ENCODE data around the gene ACLY. TPM values are rescaled to one million over a fixed set of nuclear protein-coding genes. Genes with fewer than 3 reads are reported as not detected.

Gene ACLY
- total RNA-seq, 2 donors from 2014 or later = 135 to 145 TPM

DNA sequence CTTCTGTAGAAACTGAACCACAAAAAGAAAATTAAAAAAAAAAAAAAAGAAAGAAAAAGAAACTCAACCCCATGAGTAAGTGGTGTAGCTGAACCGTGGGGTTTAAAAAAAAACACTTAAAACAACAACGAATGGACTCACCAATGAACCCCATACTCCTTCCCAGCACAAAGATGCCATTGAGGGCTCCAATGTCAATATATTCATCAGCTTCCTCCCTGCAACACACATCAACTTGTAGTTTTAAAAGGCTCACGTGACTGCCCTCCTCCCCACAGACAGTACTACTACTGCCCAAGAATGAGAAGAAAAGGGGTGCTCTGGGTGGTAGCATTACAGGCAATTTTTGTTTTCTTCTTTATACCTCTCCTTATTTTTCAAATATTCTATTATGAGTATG, 50.2 kb downstream of the ACLY start:
- intact Hi-C loops (cut with DNase I) = no loop called here
- peaks cover 14% of the 10 kb centered on the region for H3K36me3 ChIP-seq
- H3K4me1 ChIP-seq = peaks cover 4% of the 10 kb centered on the region
- TF ChIP-seq, protein P1, sequence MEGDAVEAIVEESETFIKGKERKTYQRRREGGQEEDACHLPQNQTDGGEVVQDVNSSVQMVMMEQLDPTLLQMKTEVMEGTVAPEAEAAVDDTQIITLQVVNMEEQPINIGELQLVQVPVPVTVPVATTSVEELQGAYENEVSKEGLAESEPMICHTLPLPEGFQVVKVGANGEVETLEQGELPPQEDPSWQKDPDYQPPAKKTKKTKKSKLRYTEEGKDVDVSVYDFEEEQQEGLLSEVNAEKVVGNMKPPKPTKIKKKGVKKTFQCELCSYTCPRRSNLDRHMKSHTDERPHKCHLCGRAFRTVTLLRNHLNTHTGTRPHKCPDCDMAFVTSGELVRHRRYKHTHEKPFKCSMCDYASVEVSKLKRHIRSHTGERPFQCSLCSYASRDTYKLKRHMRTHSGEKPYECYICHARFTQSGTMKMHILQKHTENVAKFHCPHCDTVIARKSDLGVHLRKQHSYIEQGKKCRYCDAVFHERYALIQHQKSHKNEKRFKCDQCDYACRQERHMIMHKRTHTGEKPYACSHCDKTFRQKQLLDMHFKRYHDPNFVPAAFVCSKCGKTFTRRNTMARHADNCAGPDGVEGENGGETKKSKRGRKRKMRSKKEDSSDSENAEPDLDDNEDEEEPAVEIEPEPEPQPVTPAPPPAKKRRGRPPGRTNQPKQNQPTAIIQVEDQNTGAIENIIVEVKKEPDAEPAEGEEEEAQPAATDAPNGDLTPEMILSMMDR (IDR thresholded peaks at IDR 0.05) = no peak
- DNase-seq = no peak
- no peaks in the 10 kb centered on the region for H3K27me3 ChIP-seq
- no peaks in the 10 kb centered on the region for H3K9me3 ChIP-seq
- no peak overlapping the region for H3K9ac ChIP-seq (ENCODE audit: low read depth in 2 of 2, low read length in 2 of 2)
- H3K27ac ChIP-seq = no peak overlapping the region
- H3K4me3 ChIP-seq = no peak overlapping the region

DNA sequence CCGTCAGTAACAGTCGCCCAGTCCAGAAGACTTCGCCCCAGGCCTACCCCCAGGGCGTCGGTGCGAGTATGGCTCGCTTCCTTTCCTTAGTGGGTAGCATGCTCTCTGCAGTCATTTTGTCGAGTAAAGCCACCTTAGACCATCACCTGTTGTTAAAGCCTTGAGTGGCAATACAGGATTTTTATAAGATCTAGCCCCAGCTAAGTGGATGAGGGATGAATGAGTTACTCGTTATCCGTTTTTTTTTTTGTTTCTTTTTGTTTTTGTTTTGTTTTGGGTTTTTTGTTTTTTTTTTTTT, 53.2 kb downstream of the ACLY start:
- TF ChIP-seq, protein P1 (IDR thresholded peaks at IDR 0.05) = no peak
- Histone ChIP-seq H3K27ac (no peak overlapping the region), H3K9me3 (no peaks in the 10 kb centered on the region), H3K4me3 (peak overlapping the region; percentile 93), H3K36me3 (peaks cover 7% of the 10 kb centered on the region), H3K4me1 (peaks cover 4% of the 10 kb centered on the region), H3K27me3 (no peaks in the 10 kb centered on the region), H3K9ac (ENCODE audit: low read depth in 2 of 2, low read length in 2 of 2) (peak overlapping the region; percentile 58 to 86)
- intact Hi-C loops (cut with DNase I) = no loop called here
- DNase-seq = no peak

DNA sequence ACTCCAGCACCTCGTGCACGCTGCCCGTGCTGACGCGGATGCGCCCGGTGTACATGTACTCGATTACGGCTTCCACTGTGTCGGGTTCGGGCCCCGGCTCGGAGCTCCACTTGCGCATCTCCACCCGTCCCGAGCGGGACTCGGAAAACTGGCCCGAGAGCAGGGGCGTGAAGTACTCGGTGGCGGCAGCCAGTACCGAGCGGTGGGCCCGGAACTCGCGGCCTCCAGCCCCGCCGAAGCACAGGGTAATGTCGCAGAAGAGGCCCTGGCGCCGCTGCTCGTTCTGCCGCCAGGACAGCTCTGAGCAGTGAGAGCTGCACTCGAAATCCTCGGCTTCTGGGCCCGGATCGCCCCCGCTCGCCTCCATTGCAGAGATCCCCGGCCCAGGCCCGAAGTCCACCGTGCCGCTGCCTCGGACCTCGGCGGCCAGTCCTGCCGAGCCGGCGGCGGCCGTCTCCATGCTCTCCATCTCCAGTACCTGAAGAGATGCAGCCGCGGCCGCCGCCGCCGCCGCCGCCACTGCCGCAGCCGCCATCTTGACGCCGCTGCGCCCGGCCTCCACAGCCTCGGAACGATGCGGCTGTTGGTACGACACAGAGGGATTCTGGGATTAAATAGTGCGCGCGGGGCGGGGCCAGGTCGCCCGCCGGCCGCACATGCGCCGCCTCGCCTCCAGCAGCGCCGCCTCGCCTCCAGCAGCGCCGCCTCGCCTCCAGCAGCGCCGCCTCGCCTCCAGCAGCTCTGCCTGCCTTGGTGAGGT, 53.7 kb downstream of the ACLY start, which contains the start of gene KLHL11:
Gene KLHL11 (minus strand): TSS at position 588 of the 760 bp plus-strand sequence. CDS start 53 bp downstream, at position 535.
- DNase-seq = peak; percentile 91
- Histone ChIP-seq H3K4me1 (peaks cover 4% of the 10 kb centered on the region), H3K4me3 (peak within 1 kb of the TSS; percentile 93), H3K9ac (ENCODE audit: low read depth in 2 of 2, low read length in 2 of 2) (peak within 1 kb of the TSS; percentile 86 to 98), H3K9me3 (no peaks in the 10 kb centered on the region), H3K27me3 (no peaks in the 10 kb centered on the region), H3K36me3 (peaks cover 4% of the 10 kb centered on the region), H3K27ac (peak within 1 kb of the TSS; percentile 82)
- intact Hi-C loops (cut with DNase I) = no loop called here
- TF ChIP-seq, protein P1 (IDR thresholded peaks at IDR 0.05) = no peak

DNA sequence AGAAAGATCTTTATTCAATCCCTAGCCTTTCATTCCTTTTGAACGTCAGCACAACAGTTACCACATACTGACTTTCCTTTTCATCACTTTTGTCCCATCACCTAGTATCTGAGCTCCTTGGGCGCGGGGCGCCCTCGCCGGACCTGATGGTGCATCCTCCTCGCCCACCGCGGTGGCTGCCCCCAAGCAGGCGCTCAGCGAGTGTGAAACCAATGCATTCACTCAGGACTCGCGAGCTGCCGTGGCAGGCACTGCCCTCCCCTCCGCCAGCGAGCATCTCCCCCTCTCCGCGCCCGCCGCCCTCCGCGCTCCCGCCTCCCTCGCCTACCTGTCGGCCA, 54.3 kb downstream of the ACLY start:
- no peak for DNase-seq
- Histone ChIP-seq H3K4me3 (peak overlapping the region; percentile 93), H3K9ac (ENCODE audit: low read depth in 2 of 2, low read length in 2 of 2) (peak overlapping the region; percentile 86 to 98), H3K9me3 (no peaks in the 10 kb centered on the region), H3K36me3 (peaks cover 4% of the 10 kb centered on the region), H3K27ac (peak overlapping the region; percentile 82), H3K4me1 (peaks cover 4% of the 10 kb centered on the region), H3K27me3 (no peaks in the 10 kb centered on the region)
- TF ChIP-seq, protein P1 (IDR thresholded peaks at IDR 0.05) = no peak
- intact Hi-C loops (cut with DNase I) = no loop called here

DNA sequence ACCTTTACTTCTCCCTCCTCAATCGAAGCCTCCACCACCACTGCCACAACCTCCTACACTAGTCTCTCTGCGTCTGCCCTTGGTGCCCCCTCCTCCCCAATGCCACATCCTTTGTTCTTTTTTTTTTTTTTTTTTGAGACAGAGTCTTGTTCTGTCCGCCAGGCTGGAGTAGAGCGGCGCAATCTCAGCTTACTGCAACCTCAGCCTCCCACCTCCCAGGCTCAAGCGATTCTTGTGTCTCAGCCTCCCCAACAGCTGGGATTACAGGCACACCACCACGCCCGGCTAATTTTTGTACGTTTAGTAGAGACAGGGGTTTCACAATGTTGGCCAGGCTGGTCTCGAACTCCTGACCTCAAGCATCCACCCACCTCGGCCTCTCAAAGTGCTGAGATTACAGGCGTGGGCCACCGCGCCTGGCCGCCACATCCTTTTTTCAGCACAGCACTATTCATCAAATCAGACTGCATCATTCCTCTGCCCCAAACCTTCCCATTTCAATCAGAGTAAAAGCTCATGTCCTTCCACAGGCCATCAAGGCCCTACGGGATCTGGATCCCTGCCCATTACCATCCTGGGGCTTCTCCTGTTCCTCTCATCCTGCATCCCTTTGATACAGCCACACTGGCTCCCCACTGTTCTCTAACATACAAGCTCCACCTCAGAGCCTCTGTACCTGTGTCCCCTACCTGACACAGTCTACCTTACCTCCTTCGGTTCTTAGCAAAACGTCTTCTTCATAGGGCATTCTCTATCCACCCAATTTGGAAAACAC, 55.5 kb downstream of the ACLY start:
- no peak overlapping the region for H3K4me3 ChIP-seq
- intact Hi-C loops (cut with DNase I) = no loop called here
- H3K9me3 ChIP-seq = no peaks in the 10 kb centered on the region
- no peaks in the 10 kb centered on the region for H3K27me3 ChIP-seq
- DNase-seq = no peak
- H3K27ac ChIP-seq = no peak overlapping the region
- peaks cover 4% of the 10 kb centered on the region for H3K36me3 ChIP-seq
- H3K4me1 ChIP-seq = peaks cover 4% of the 10 kb centered on the region
- H3K9ac ChIP-seq (ENCODE audit: low read depth in 2 of 2, low read length in 2 of 2) = peak overlapping the region in 1 of 2 donors; percentile 86
- TF ChIP-seq, protein P1 (IDR thresholded peaks at IDR 0.05) = no peak
